ENCODE measurements around the gene PYGL. TPM values are rescaled to one million over a fixed set of nuclear protein-coding genes. Genes with fewer than 3 reads are reported as not detected.

PYGL gene
- total RNA-seq, 3 donors from 2014 or later = 31.0 to 43.7 (median 41.4) TPM

DNA sequence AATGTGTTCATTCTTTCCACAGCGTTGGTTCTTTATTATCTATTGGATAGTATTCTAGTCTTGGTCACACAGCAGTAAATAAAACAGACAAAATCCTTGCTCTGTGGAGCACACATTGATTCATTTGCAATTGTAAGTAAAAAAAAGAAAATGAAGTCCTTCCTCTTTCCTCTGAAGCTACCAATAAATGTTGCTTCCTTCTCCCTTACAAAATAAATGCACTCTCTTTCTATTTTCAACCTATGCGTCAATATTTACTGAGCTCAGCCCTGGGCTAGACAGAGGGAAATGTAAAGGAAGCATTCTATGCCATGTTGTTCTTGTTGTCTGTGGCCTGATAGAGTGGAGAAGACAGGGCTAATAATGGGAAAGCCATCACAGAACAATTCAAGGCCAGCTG lies 69.5 kb downstream of the PYGL start:
- Histone ChIP-seq H3K4me3 (no peak overlapping the region), H3K9me3 (no peaks in the 10 kb centered on the region), H3K4me1 (ENCODE audit: low read depth) (peaks cover 4% of the 10 kb centered on the region), H3K36me3 (ENCODE audit: low read depth) (no peaks in the 10 kb centered on the region)
- intact Hi-C loops (cut with DNase I, micrococcal nuclease) = no loop called here
- ATAC-seq (peak; percentile 48), DNase-seq (no peak)
- TF ChIP-seq, protein P1, sequence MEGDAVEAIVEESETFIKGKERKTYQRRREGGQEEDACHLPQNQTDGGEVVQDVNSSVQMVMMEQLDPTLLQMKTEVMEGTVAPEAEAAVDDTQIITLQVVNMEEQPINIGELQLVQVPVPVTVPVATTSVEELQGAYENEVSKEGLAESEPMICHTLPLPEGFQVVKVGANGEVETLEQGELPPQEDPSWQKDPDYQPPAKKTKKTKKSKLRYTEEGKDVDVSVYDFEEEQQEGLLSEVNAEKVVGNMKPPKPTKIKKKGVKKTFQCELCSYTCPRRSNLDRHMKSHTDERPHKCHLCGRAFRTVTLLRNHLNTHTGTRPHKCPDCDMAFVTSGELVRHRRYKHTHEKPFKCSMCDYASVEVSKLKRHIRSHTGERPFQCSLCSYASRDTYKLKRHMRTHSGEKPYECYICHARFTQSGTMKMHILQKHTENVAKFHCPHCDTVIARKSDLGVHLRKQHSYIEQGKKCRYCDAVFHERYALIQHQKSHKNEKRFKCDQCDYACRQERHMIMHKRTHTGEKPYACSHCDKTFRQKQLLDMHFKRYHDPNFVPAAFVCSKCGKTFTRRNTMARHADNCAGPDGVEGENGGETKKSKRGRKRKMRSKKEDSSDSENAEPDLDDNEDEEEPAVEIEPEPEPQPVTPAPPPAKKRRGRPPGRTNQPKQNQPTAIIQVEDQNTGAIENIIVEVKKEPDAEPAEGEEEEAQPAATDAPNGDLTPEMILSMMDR (IDR thresholded peaks at IDR 0.05) = no peak

GRCh38 chr14:50871914-50872732 lies 72.2 kb downstream of the PYGL start, which contains the start of gene ABHD12B:
Gene ABHD12B (plus strand): TSS chr14:50872053. CDS start chr14:50872175, 122 bp downstream.
- ATAC-seq (peak; percentile 49), DNase-seq (peak in 1 of 3 donors; percentile 51)
- intact Hi-C loops (cut with DNase I, micrococcal nuclease) = no loop called here
- no peaks in the 10 kb centered on the region for H3K36me3 ChIP-seq (ENCODE audit: low read depth)
- no peak within 1 kb of the TSS for H3K4me3 ChIP-seq
- TF ChIP-seq, protein P1 (IDR thresholded peaks at IDR 0.05) = no peak
- H3K4me1 ChIP-seq (ENCODE audit: low read depth) = peaks cover 4% of the 10 kb centered on the region
- H3K9me3 ChIP-seq = no peaks in the 10 kb centered on the region

- DNase-seq (peak in 1 of 3 donors; percentile 53), ATAC-seq (peak; percentile 91)
- TF ChIP-seq, protein P1 (IDR thresholded peaks at IDR 0.05) = no peak
- H3K4me1 ChIP-seq (ENCODE audit: low read depth) = peaks cover 4% of the 10 kb centered on the region
- no peak overlapping the region for H3K4me3 ChIP-seq
- no peaks in the 10 kb centered on the region for H3K36me3 ChIP-seq (ENCODE audit: low read depth)
- intact Hi-C loops (cut with DNase I, micrococcal nuclease) = no loop called here
- H3K9me3 ChIP-seq = no peaks in the 10 kb centered on the region
Measured at GRCh38 chr14:50871228-50871627, 73.1 kb downstream of the PYGL start.

- intact Hi-C loops (cut with DNase I, micrococcal nuclease) = no loop called here
- Histone ChIP-seq H3K4me3 (no peak overlapping the region), H3K4me1 (ENCODE audit: low read depth) (no peaks in the 10 kb centered on the region), H3K9me3 (no peaks in the 10 kb centered on the region), H3K36me3 (ENCODE audit: low read depth) (no peaks in the 10 kb centered on the region)
- DNase-seq (no peak), ATAC-seq (no peak)
- TF ChIP-seq, protein P1 (IDR thresholded peaks at IDR 0.05) = no peak
Measured at GRCh38 chr14:50865391-50866076, 78.7 kb downstream of the PYGL start.

DNA sequence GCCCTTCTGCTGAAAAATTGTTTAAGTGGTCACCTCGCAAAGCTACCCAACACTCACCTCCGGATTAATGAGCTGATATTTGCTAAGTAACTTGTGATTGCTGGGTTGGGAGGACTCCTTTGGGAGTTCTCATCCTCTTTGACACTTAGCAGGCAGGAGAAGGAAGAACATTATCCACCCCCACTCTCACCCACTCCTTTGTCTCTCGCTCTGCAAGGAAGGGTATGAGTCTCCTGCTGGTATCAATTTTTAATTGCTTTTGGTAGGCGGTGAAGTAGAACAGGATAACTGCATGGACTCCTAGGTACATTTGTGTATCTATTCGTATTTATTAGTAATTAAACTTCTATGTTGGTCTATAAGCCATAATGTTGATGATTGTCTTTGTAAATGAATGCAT lies 79.3 kb downstream of the PYGL start:
- Histone ChIP-seq H3K9me3 (no peaks in the 10 kb centered on the region), H3K36me3 (ENCODE audit: low read depth) (no peaks in the 10 kb centered on the region), H3K4me3 (no peak overlapping the region), H3K4me1 (ENCODE audit: low read depth) (peaks cover 4% of the 10 kb centered on the region)
- no peak for DNase-seq
- TF ChIP-seq, protein P1 (IDR thresholded peaks at IDR 0.05) = no peak
- ATAC-seq = no peak
- intact Hi-C loops (cut with DNase I, micrococcal nuclease) = no loop called here

All from mucosa of descending colon (tissue), 3 donors.